T47D (cell line): Measurements from ENCODE around the gene TTC13.

ENCODE experiments used
- DNase-seq, 2 experiments: peaks; one replicate each; pipeline versions ENCODE4 v3.0.0 to v3.0.0-alpha.2; 2011 to 2012; ENCODE audit warnings: low read depth in 1 of 2, low spot score in 1 of 2
- JUND ChIP-seq: IDR thresholded peaks from 2 replicates; pipeline ENCODE4 v1.6.1; 2012; ENCODE audit warnings: low read depth
- in situ Hi-C: cut with HindIII; loops from 2 replicates; pipeline ENCODE4 v1.10.0; 2016; ENCODE audit warnings: low sequenced_read_pairs, low pct_unique_long_range_greater_than_20kb

The TTC13 gene

GRCh38 chr1:230902349-230902923 is 76.2 kb downstream of the TTC13 start:
- no peak for DNase-seq
- no peak for TF ChIP-seq JUND
- in situ Hi-C loops, result no loop called here

GRCh38 chr1:230901671-230902070 is 77.0 kb downstream of the TTC13 start:
- no peak for DNase-seq
- no peak for TF ChIP-seq JUND
- in situ Hi-C loops, result no loop called here

GRCh38 chr1:230900984-230901383 is 77.7 kb downstream of the TTC13 start:
- TF ChIP-seq JUND, result no peak
- no peak for DNase-seq
- in situ Hi-C loops, result no loop called here

- in situ Hi-C loops, result no loop called here
- no peak for TF ChIP-seq JUND
- no peak for DNase-seq
These were observed 78.8 kb downstream of the TTC13 start for GRCh38 chr1:230899841-230900251.

GRCh38 chr1:230898748-230899147 is 79.9 kb downstream of the TTC13 start:
- DNase-seq, result no peak
- no peak for TF ChIP-seq JUND
- in situ Hi-C loops, result no loop called here

GRCh38 chr1:230898144-230898543 is 80.5 kb downstream of the TTC13 start:
- in situ Hi-C loops, result no loop called here
- TF ChIP-seq JUND, result no peak
- no peak for DNase-seq

- DNase-seq, result no peak
- TF ChIP-seq JUND, result no peak
- in situ Hi-C loops, result no loop called here
These were observed 81.9 kb downstream of the TTC13 start for GRCh38 chr1:230896779-230897178.

- no peak for TF ChIP-seq JUND
- DNase-seq, result no peak
- in situ Hi-C loops, result no loop called here
These were observed 83.2 kb downstream of the TTC13 start for GRCh38 chr1:230895452-230895851.

GRCh38 chr1:230894664-230895063 is 84.0 kb downstream of the TTC13 start:
- no peak for DNase-seq
- TF ChIP-seq JUND, result no peak
- in situ Hi-C loops, result no loop called here

GRCh38 chr1:230894032-230894431 is 84.6 kb downstream of the TTC13 start:
- in situ Hi-C loops, result no loop called here
- TF ChIP-seq JUND, result no peak
- DNase-seq, result no peak

- no peak for DNase-seq
- in situ Hi-C loops, result no loop called here
- TF ChIP-seq JUND, result no peak
These were observed 86.6 kb downstream of the TTC13 start for GRCh38 chr1:230892018-230892491.

- no peak for TF ChIP-seq JUND
- DNase-seq, result no peak
- in situ Hi-C loops, result no loop called here
These were observed 87.2 kb downstream of the TTC13 start for GRCh38 chr1:230891413-230891812.

GRCh38 chr1:230884646-230885045 is 94.0 kb downstream of the TTC13 start:
- no peak for DNase-seq
- in situ Hi-C loops, result no loop called here
- no peak for TF ChIP-seq JUND

- in situ Hi-C loops, result no loop called here
- TF ChIP-seq JUND, result no peak
- no peak for DNase-seq
These were observed 94.7 kb downstream of the TTC13 start for GRCh38 chr1:230883967-230884366.
